GM18520 (cell line): ENCODE measurements around the gene PHF13.
"Not testable (repeated sequence)": the region's sequence is repeated elsewhere in the genome, so short reads cannot be mapped to it uniquely, and the experiment has no call there.

ENCODE experiments used
- ATAC-seq: cut with Tn5 transposase; IDR thresholded peaks from one replicate; pipeline ENCODE4 v1.9.1; 2021; ENCODE audit not compliant: unreplicated experiment

Gene PHF13

GRCh38 chr1:6586404-6586816, 27.1 kb upstream of the PHF13 start:
- ATAC-seq = no peak

GRCh38 chr1:6587261-6588005, 26.1 kb upstream of the PHF13 start:
- no peak for ATAC-seq

- no peak for ATAC-seq
These were observed 25.2 kb upstream of the PHF13 start for GRCh38 chr1:6588128-6588892.

GRCh38 chr1:6588893-6589520, 24.5 kb upstream of the PHF13 start:
- ATAC-seq = no peak

- ATAC-seq = no peak
These were observed 23.5 kb upstream of the PHF13 start for GRCh38 chr1:6590046-6590445.

- no peak for ATAC-seq
These were observed 22.3 kb upstream of the PHF13 start for GRCh38 chr1:6591222-6591621.

GRCh38 chr1:6591644-6592043, 21.9 kb upstream of the PHF13 start:
- ATAC-seq = no peak

- no peak for ATAC-seq
These were observed 21.1 kb upstream of the PHF13 start for GRCh38 chr1:6592441-6592840.

- ATAC-seq = no peak
These were observed 20.5 kb upstream of the PHF13 start for GRCh38 chr1:6592865-6593593.

- no peak for ATAC-seq
These were observed 19.7 kb upstream of the PHF13 start for GRCh38 chr1:6593810-6594209.

- no peak for ATAC-seq
These were observed 18.4 kb upstream of the PHF13 start for GRCh38 chr1:6594977-6595740.

GRCh38 chr1:6596351-6596750, 17.2 kb upstream of the PHF13 start:
- ATAC-seq = no peak

GRCh38 chr1:6596886-6597776, 16.4 kb upstream of the PHF13 start:
- ATAC-seq = no peak

- no peak for ATAC-seq
These were observed 15.8 kb upstream of the PHF13 start for GRCh38 chr1:6597777-6598131.

GRCh38 chr1:6599141-6599975, 14.2 kb upstream of the PHF13 start:
- no peak for ATAC-seq

- not testable (repeated sequence) for ATAC-seq
These were observed 13.5 kb upstream of the PHF13 start for GRCh38 chr1:6599991-6600390.

- ATAC-seq = no peak
These were observed 13.0 kb upstream of the PHF13 start for GRCh38 chr1:6600410-6601048.
